T-cell (primary cell): ENCODE results near the gene ZNF860. TPM values are rescaled to one million over a fixed set of nuclear protein-coding genes. Genes with fewer than 3 reads are reported as not detected.

Source experiments
- ATAC-seq, 4 experiments: fragments of 200-7000 bp in 3 of 4; fragments of 150-1000 bp in 1 of 4; cut with Tn5 transposase; replicated peaks in 1 of 4; 1 replicate in 3 of 4; 2 replicates in 1 of 4; pipeline ENCODE4 v1.10.0; 2021; ENCODE audit warnings: moderate library complexity in 3 of 4, mild to moderate bottlenecking in 2 of 4, moderate number of reproducible peaks in 1 of 4
- CTCF ChIA-PET, 2 donors: fragments of 300-600 bp; sonication (Branson Sonifier 250); formaldehyde crosslinking; loops; one replicate each; lab custom pipeline; 2022; ENCODE audit warnings: antibody characterized with exemption in 2 of 2; lab: Charles Lee
- POLR2A ChIA-PET, 2 donors: fragments of 300-600 bp; sonication (Branson Sonifier 250); formaldehyde crosslinking; loops; one replicate each; lab custom pipeline; 2022; ENCODE audit warnings: antibody characterized with exemption in 2 of 2; lab: Charles Lee
- DNase-seq, 35 experiments: peaks; one replicate each; pipeline versions ENCODE4 v3.0.0 to v3.0.0-alpha.2; 2013 to 2023
- H3K27ac ChIP-seq: one replicate; pipeline ENCODE4 v1.5.1; 2013; ENCODE audit warnings: low read length
- H3K27me3 ChIP-seq, 2 experiments: replicated peaks in 1 of 2; 1 replicate in 1 of 2; 2 replicates in 1 of 2; pipeline versions ENCODE4 v1.6.1 to v1.7.0; 2013; ENCODE audit warnings: low read length in 1 of 2, mixed read lengths in 1 of 2; ENCODE audit not compliant: control insufficient read depth in 2 of 2, insufficient read depth in 2 of 2; ENCODE audit errors: extremely low read depth in 1 of 2
- H3K36me3 ChIP-seq, 2 donors: 1 replicate in 1 of 2; 2 replicates in 1 of 2; pipeline versions ENCODE4 v1.6.1 to v1.7.0; 2013; ENCODE audit warnings: low read length in 1 of 2; ENCODE audit not compliant: control insufficient read depth in 2 of 2, insufficient read depth in 1 of 2; ENCODE audit errors: extremely low read depth in 1 of 2
- H3K4me1 ChIP-seq, 2 experiments: 1 replicate in 1 of 2; 2 replicates in 1 of 2; pipeline versions ENCODE4 v1.6.1 to v1.7.0; 2013; ENCODE audit warnings: low read length in 2 of 2, mixed read lengths in 1 of 2; ENCODE audit not compliant: insufficient read depth in 2 of 2, control insufficient read depth in 1 of 2; ENCODE audit errors: extremely low read depth in 1 of 2
- H3K4me3 ChIP-seq, 2 donors: 1 replicate in 1 of 2; 2 replicates in 1 of 2; pipeline versions ENCODE4 v1.5.1 to v1.7.0; 2013; ENCODE audit warnings: mild to moderate bottlenecking in 2 of 2, low read length in 1 of 2, moderate library complexity in 1 of 2; ENCODE audit not compliant: control insufficient read depth in 1 of 2; ENCODE audit errors: extremely low read depth in 1 of 2
- H3K9me3 ChIP-seq: 2 replicates; pipeline ENCODE4 v1.7.0; 2013
- H3K27ac Mint-ChIP-seq, 2 donors: one replicate each; pipeline ENCODE4 v1.8.0; 2020 to 2021; ENCODE audit warnings: mild to moderate bottlenecking in 2 of 2, mixed read lengths in 2 of 2
- H3K27me3 Mint-ChIP-seq, 2 donors: one replicate each; pipeline ENCODE4 v1.8.0; 2021 to 2022; ENCODE audit warnings: mixed read lengths in 2 of 2
- H3K36me3 Mint-ChIP-seq: one replicate; pipeline ENCODE4 v1.8.0; 2021; ENCODE audit warnings: mixed read lengths
- H3K4me1 Mint-ChIP-seq, 3 donors: one replicate each; pipeline ENCODE4 v1.8.0; 2020 to 2022; ENCODE audit warnings: mixed read lengths in 3 of 3, mild to moderate bottlenecking in 1 of 3
- H3K4me3 Mint-ChIP-seq, 3 donors: one replicate each; pipeline ENCODE4 v1.8.0; 2020 to 2022; ENCODE audit warnings: mild to moderate bottlenecking in 3 of 3, mixed read lengths in 3 of 3, moderate library complexity in 3 of 3
- H3K9me3 Mint-ChIP-seq, 3 donors: one replicate each; pipeline ENCODE4 v1.8.0; 2020 to 2022; ENCODE audit warnings: mixed read lengths in 3 of 3
- WGBS: methylation state at CpG from one replicate; pipeline ENCODE4 v1.1.5; 2013; ENCODE audit warnings: missing lambda C conversion rate; ENCODE audit not compliant: insufficient coverage; 5-methylcytosine and 5-hydroxymethylcytosine counted together
- total RNA-seq, 35 experiments: library from RNA in 6 of 35; stranded (reverse) in 6 of 35; fragments of 120-200 nt in 1 of 35; gene quantifications; one replicate each; pipeline versions ENCODE4 v1.2.1 to v1.2.4 and lab custom pipeline; 2013 to 2026

ZNF860 gene
- total RNA-seq, 5 donors from 2014 or later (not counting 1 experiment from before 2014, with no cell fraction given) = 0.25 to 1.3 (median 0.99) TPM; not detected in 2

GRCh38 chr3:32017286-32017685, 35.7 kb downstream of the ZNF860 start:
- H3K4me1 Mint-ChIP-seq = no peaks in the 10 kb centered on the region
- CTCF ChIA-PET = interaction anchor here (0.7 to 1.3 kb wide), 7 partner anchors 9 to 439 kb away, joined by 3 to 10 read pairs (median 3); no protein-coding TSS in a partner anchor
- Histone ChIP-seq H3K36me3 (no peaks in the 10 kb centered on the region), H3K27me3 (no peaks in the 10 kb centered on the region), H3K4me1 (no peaks in the 10 kb centered on the region), H3K4me3 (no peak overlapping the region), H3K27ac (no peak overlapping the region), H3K9me3 (no peaks in the 10 kb centered on the region)
- H3K36me3 Mint-ChIP-seq = no peaks in the 10 kb centered on the region
- no peak overlapping the region for H3K4me3 Mint-ChIP-seq
- DNase-seq (no peak), ATAC-seq (no peak)
- H3K27ac Mint-ChIP-seq = no peak overlapping the region
- no peaks in the 10 kb centered on the region for H3K9me3 Mint-ChIP-seq
- no peaks in the 10 kb centered on the region for H3K27me3 Mint-ChIP-seq
- POLR2A ChIA-PET = interaction anchor here in 1 of 2 donors (0.6 kb wide), 1 partner anchor 84 kb away, joined by 3 read pairs; no protein-coding TSS in a partner anchor
- 80% methylated on average over 1 of the region's 3 CpGs for WGBS

- Mint-ChIP-seq H3K9me3 (no peaks in the 10 kb centered on the region), H3K27me3 (no peaks in the 10 kb centered on the region), H3K27ac (no peak overlapping the region), H3K4me1 (no peaks in the 10 kb centered on the region), H3K4me3 (no peak overlapping the region), H3K36me3 (no peaks in the 10 kb centered on the region)
- ATAC-seq (peak in 2 of 4 experiments; percentile 40 to 52), DNase-seq (peak in 1 of 35 experiments; percentile 56)
- Histone ChIP-seq H3K27me3 (no peaks in the 10 kb centered on the region), H3K4me3 (no peak overlapping the region), H3K27ac (no peak overlapping the region), H3K4me1 (no peaks in the 10 kb centered on the region), H3K9me3 (no peaks in the 10 kb centered on the region), H3K36me3 (no peaks in the 10 kb centered on the region)
- no CpG with 5 or more reads among the region's 5 CpGs for WGBS
- POLR2A ChIA-PET = no interaction called here
- CTCF ChIA-PET = interaction anchor here (0.5 to 3.3 kb wide), 11 partner anchors 30 to 647 kb away, joined by 3 to 33 read pairs (median 3); no protein-coding TSS in a partner anchor
Observed at GRCh38 chr3:32018757-32019564, 37.4 kb downstream of the ZNF860 start.

- no peaks in the 10 kb centered on the region for H3K27me3 ChIP-seq
- no peaks in the 10 kb centered on the region for H3K9me3 Mint-ChIP-seq
- H3K36me3 ChIP-seq = no peaks in the 10 kb centered on the region
- no peaks in the 10 kb centered on the region for H3K36me3 Mint-ChIP-seq
- no peaks in the 10 kb centered on the region for H3K9me3 ChIP-seq
- no CpG with 5 or more reads among the region's 7 CpGs for WGBS
- ATAC-seq (no peak), DNase-seq (no peak)
- no peak overlapping the region for H3K27ac ChIP-seq
- no peaks in the 10 kb centered on the region for H3K4me1 Mint-ChIP-seq
- ChIA-PET POLR2A (no interaction called here), CTCF (interaction anchor here (0.7 to 3.3 kb wide), 2 partner anchors 124 to 1778 kb away, joined by 4 to 33 read pairs; no protein-coding TSS in a partner anchor)
- no peak overlapping the region for H3K4me3 Mint-ChIP-seq
- no peaks in the 10 kb centered on the region for H3K27me3 Mint-ChIP-seq
- H3K27ac Mint-ChIP-seq = no peak overlapping the region
- no peak overlapping the region for H3K4me3 ChIP-seq
- no peaks in the 10 kb centered on the region for H3K4me1 ChIP-seq
Observed at GRCh38 chr3:32021155-32021554, 39.6 kb downstream of the ZNF860 start.

- no peak for DNase-seq
- ATAC-seq = no peak
- Mint-ChIP-seq H3K36me3 (no peaks in the 10 kb centered on the region), H3K4me3 (no peak overlapping the region), H3K27me3 (peaks cover 0 to 6% of the 10 kb centered on the region in 2 donors), H3K4me1 (no peaks in the 10 kb centered on the region), H3K9me3 (no peaks in the 10 kb centered on the region), H3K27ac (no peak overlapping the region)
- Histone ChIP-seq H3K27me3 (peaks cover 0 to 2% of the 10 kb centered on the region in 2 experiments), H3K4me3 (no peak overlapping the region), H3K9me3 (no peaks in the 10 kb centered on the region), H3K27ac (no peak overlapping the region), H3K4me1 (no peaks in the 10 kb centered on the region), H3K36me3 (no peaks in the 10 kb centered on the region)
- no CpG with 5 or more reads among the region's 3 CpGs for WGBS
- ChIA-PET POLR2A (interaction anchor here (0.6 to 0.7 kb wide), 2 partner anchors 43 to 126 kb away, joined by 4 to 5 read pairs; no protein-coding TSS in a partner anchor), CTCF (interaction anchor here in 1 of 2 donors (0.7 to 1.1 kb wide), 2 partner anchors 122 to 1778 kb away, joined by 4 to 5 read pairs; no protein-coding TSS in a partner anchor)
Observed at GRCh38 chr3:32021748-32022147, 40.2 kb downstream of the ZNF860 start.

- Histone ChIP-seq H3K4me3 (no peak overlapping the region), H3K27me3 (peaks cover 0 to 3% of the 10 kb centered on the region in 2 experiments), H3K27ac (no peak overlapping the region), H3K4me1 (no peaks in the 10 kb centered on the region), H3K9me3 (no peaks in the 10 kb centered on the region), H3K36me3 (no peaks in the 10 kb centered on the region)
- H3K4me3 Mint-ChIP-seq = no peak overlapping the region
- DNase-seq (no peak), ATAC-seq (no peak)
- no peaks in the 10 kb centered on the region for H3K4me1 Mint-ChIP-seq
- WGBS = no CpG with 5 or more reads among the region's 2 CpGs
- H3K9me3 Mint-ChIP-seq = no peaks in the 10 kb centered on the region
- no peaks in the 10 kb centered on the region for H3K36me3 Mint-ChIP-seq
- H3K27me3 Mint-ChIP-seq = peaks cover 2 to 13% of the 10 kb centered on the region in 2 donors
- ChIA-PET POLR2A (no interaction called here), CTCF (interaction anchor here (1.0 kb wide), 2 partner anchors 92 to 137 kb away, joined by 7 to 8 read pairs; no protein-coding TSS in a partner anchor)
- H3K27ac Mint-ChIP-seq = no peak overlapping the region
Observed at GRCh38 chr3:32022947-32023346, 41.4 kb downstream of the ZNF860 start.

- ATAC-seq = no peak
- Histone ChIP-seq H3K9me3 (no peaks in the 10 kb centered on the region), H3K4me3 (no peak overlapping the region), H3K36me3 (no peaks in the 10 kb centered on the region), H3K27ac (no peak overlapping the region), H3K4me1 (no peaks in the 10 kb centered on the region), H3K27me3 (peaks cover 0 to 6% of the 10 kb centered on the region in 2 experiments)
- ChIA-PET CTCF (interaction anchor here in 1 of 2 donors (1.7 kb wide), 1 partner anchor 9 kb away, joined by 4 read pairs; no protein-coding TSS in a partner anchor), POLR2A (no interaction called here)
- WGBS = 56% methylated on average over 4 of the region's 6 CpGs
- Mint-ChIP-seq H3K27me3 (peaks cover 2 to 18% of the 10 kb centered on the region in 2 donors), H3K9me3 (no peaks in the 10 kb centered on the region), H3K4me1 (no peaks in the 10 kb centered on the region), H3K27ac (no peak overlapping the region), H3K4me3 (no peak overlapping the region), H3K36me3 (no peaks in the 10 kb centered on the region)
- no peak for DNase-seq
Observed at GRCh38 chr3:32026593-32026992, 45.0 kb downstream of the ZNF860 start.
